GM12875 (cell line): Measurements from ENCODE around the gene DDR1.
"Not testable (repeated sequence)": the region's sequence is repeated elsewhere in the genome, so short reads cannot be mapped to it uniquely, and the experiment has no call there.

Experiments used
- H3K4me3 ChIP-seq: one replicate; pipeline ENCODE4 v1.5.1; 2011; ENCODE audit warnings: low read depth, low read length, control low read depth
- CTCF ChIP-seq: IDR thresholded peaks from 2 replicates; pipeline ENCODE4 v1.5.1; 2011; ENCODE audit warnings: low read depth, mild to moderate bottlenecking, control low read depth, inconsistent platforms, low read length, moderate library complexity, borderline replicate concordance; ENCODE audit not compliant: insufficient read depth

Gene DDR1

DNA sequence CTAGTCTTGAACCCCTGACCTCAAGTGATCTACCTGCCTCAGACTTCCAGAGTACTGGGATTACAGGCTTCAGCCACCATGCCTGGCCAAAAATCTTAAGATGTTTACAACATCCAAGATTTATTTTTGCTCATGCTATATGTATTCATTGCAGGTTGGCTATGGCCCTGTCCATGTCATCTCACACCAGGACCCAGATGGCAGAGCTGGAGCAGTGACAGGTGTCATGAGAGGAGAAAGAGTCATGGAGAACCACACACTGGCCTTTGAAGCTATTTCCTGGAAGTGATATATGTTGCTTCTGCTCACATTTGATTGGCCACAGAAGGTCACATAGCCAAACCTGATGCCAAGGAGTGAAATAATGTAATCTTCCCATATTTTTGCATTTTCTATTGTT, 13.8 kb upstream of the DDR1 start:
- TF ChIP-seq CTCF, result no peak
- H3K4me3 ChIP-seq, result no peak overlapping the region

DNA sequence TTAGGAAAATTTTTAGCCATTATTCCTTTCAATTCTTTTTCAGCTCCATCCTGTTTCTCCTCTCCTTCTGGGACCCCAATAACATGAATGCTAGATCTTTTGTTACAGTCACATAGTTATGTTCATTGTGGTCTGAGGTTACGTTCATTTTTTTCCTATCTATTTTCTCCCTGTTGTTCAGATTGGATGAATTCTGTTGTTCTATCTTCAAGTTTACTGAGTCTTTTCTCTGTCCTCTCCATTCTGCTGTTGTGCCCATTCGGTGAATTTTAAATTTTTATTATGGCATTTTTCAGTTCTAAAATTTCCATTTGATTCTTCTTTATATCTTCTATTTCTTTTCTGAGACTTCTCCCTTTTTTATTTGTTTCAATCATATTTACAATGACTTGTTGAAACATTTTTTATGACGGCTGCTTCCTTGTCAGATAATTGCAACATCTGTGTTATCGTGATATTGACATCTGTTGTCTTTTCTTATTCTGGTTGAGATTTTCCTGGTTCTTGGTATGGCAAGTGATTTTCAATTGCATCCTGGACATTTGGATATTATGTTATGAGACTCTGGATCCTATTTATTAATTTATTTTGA, 12.6 kb upstream of the DDR1 start:
- no peak for TF ChIP-seq CTCF
- H3K4me3 ChIP-seq, result no peak overlapping the region

DNA sequence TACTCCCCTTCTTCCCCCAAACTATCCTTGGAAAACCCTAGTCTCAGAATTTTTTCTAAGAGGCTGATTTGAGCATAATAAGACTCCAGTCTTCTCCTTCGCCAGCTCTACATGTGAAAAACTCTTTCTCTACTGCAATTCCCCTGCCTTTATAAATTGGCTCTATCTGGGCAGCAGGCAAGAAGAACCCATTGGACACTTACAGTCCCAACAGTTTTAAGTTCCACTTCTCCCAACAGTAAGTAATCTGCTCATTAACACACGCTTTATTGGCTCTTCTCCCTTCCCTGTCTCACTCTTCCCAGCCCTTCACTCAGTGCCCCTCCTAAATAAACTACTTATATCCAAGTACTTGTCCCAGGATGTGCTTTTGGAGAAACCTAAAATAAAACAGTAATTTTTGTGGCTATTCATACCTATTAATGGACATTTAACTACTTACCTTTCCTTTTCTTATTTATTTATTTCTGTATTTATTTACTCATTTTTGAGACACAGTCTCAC, 11.1 kb upstream of the DDR1 start:
- no peak overlapping the region for H3K4me3 ChIP-seq
- TF ChIP-seq CTCF, result no peak

GRCh38 chr6:30873795-30874194, 10.5 kb upstream of the DDR1 start:
- H3K4me3 ChIP-seq, result not testable (repeated sequence)

GRCh38 chr6:30875244-30876038, 8.9 kb upstream of the DDR1 start:
- no peak overlapping the region for H3K4me3 ChIP-seq
- no peak for TF ChIP-seq CTCF

DNA sequence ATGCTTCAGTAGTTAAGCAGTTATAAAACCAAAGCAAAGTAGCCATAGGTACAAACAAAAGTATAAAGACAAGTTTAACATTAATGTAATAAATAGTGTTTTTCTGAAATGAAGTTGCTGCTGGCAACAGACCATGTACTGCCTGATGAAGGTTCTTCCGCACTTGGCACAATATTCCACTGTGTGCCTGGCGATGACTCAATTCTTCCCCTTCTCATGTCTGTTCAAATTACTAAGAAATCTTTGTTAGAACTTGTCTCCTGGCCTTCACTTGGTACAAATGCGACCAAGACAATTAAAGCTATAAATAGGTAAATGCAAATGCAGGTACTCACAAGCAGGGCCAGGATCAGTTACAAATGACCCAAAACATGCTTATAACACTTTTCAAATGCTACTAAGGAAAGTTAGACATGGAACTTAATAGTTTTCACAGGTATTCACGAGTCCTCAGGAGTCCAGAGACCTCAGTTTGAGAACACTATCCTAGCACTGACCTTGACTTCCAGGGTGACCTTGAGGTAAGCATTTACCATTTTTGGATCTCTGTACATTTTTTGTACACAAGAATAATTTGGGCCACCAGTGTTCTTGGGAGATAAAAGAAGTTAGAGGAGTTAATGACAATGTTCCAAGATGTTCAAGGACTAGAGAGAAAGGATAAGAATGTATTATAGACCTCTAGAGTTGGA, 8.1 kb upstream of the DDR1 start:
- TF ChIP-seq CTCF, result no peak

DNA sequence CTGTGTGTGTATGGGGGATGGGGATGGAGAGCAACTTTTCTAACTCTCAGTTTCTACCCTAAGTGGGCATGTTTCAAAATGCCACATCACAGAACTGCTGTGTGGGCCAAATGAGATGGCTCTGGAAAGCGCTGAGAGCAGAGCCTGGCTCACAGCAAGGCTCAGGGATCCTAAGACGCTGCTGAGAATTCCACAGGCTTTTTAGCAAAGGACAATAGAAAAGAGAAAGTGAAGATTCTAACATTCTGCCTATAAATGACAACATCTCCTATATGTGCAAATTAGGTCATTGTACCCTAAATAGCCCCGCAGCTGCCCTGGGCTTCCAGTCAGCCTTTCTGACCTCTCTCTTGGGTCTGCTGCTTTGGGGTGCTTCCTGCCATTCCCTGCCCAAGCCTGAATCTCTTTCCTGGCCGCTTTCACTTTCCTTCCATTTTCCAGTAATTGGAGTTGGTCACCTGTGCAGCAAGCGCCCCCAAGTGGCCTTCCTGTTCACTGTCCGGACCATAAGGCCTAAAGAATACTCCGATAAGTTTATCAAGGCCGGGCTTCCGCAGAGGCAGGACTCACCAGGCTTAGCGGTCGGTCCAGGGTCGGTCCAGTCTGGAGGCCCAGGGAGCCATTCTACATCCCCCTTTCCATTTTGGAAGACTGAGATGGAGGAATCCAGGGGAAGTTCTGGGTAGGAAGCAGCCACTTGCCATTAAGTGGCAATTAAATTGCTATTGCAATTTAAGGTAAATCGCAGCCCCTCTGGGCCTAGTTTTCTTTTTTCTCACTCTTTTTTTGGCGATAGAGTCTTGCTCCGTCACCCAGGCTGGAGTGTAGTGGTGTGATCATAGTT, 6.7 kb upstream of the DDR1 start:
- H3K4me3 ChIP-seq, result no peak overlapping the region
- peak; percentile 79 for TF ChIP-seq CTCF

More for the DNA sequence above, 8.1 kb upstream of the DDR1 start:
- H3K4me3 ChIP-seq, result no peak overlapping the region
